Measurements from ENCODE around the gene FAM135A. TPM values are rescaled to one million over a fixed set of nuclear protein-coding genes. Genes with fewer than 3 reads are reported as not detected.

The FAM135A gene
- polyA plus RNA-seq, 2 of the 4 experiments (the other 2 are of a cell fraction): 11.3 to 33.6 TPM

DNA sequence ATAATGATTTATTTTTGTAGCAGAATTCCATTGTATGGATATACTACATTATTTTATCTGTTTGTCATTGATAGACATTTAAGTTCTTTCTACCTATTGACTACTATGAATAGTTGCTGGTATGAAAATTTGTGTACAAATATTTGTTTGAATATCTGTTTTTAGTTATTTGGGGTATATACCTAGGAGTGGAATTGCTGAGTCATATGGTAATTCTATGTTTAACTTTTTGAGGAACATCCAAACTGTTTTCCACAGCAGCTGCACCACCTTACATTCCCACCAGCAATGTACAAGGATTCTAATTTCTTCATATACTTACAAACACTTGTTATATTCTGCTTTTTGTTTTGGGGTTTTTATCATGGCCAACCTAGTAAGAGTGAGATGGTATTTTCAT, 97.3 kb downstream of the FAM135A start:
- Histone ChIP-seq H3K9me3 (no peaks in the 10 kb centered on the region), H3K4me3 (no peak overlapping the region), H3K27ac (peak overlapping the region in 1 of 2 experiments; percentile 1; a peak in 1 of 6 replicates), H3K4me2 (no peak overlapping the region), H3K4me1 (0 out of 3 replicates have a peak, but pooled peaks cover 3% of the 10 kb centered on the region)
- CTCF ChIA-PET: no interaction called here
- no peak for ATAC-seq
- no peak for FAIRE-seq
- no peak for DNase-seq (ENCODE audit: low read depth in 1 of 2, low spot score in 1 of 2)
- POLR2A ChIA-PET: no interaction called here
- TF ChIP-seq MAFK (IDR thresholded peaks at IDR 0.05; ENCODE audit: partially characterized antibody) (peak; percentile 59), NFE2L2 (conservative IDR thresholded peaks at IDR 0.05; ENCODE audit: low read length) (0 out of 2 replicates have a peak, but pooled peaks have one; percentile 19), KDM1A (IDR thresholded peaks at IDR 0.05; ENCODE audit: low read depth) (no peak)

GRCh38 chr6:70518723-70519122, 105.4 kb downstream of the FAM135A start:
- ChIA-PET CTCF (interaction anchor here (1.1 kb wide), 1 partner anchor 298 kb away, joined by 3 read pairs; no protein-coding TSS in a partner anchor), POLR2A (no interaction called here)
- H3K4me1 ChIP-seq: no peaks in the 10 kb centered on the region
- DNase-seq (ENCODE audit: low read depth in 1 of 2, low spot score in 1 of 2) (no peak), ATAC-seq (no peak), FAIRE-seq (no peak)
- H3K4me2 ChIP-seq: no peak overlapping the region
- 92% methylated on average over 3 of the region's 3 CpGs for WGBS (ENCODE audit: missing lambda C conversion rate)
- H3K9me3 ChIP-seq: no peaks in the 10 kb centered on the region
- H3K4me3 ChIP-seq: no peak overlapping the region
- H3K27ac ChIP-seq: no peak overlapping the region
- TF ChIP-seq, protein P1, sequence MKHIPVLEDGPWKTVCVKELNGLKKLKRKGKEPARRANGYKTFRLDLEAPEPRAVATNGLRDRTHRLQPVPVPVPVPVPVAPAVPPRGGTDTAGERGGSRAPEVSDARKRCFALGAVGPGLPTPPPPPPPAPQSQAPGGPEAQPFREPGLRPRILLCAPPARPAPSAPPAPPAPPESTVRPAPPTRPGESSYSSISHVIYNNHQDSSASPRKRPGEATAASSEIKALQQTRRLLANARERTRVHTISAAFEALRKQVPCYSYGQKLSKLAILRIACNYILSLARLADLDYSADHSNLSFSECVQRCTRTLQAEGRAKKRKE (CRISPR knock-in tag; IDR thresholded peaks at IDR 0.05; ENCODE audit: low read depth): no peak
- TF ChIP-seq, protein P2, sequence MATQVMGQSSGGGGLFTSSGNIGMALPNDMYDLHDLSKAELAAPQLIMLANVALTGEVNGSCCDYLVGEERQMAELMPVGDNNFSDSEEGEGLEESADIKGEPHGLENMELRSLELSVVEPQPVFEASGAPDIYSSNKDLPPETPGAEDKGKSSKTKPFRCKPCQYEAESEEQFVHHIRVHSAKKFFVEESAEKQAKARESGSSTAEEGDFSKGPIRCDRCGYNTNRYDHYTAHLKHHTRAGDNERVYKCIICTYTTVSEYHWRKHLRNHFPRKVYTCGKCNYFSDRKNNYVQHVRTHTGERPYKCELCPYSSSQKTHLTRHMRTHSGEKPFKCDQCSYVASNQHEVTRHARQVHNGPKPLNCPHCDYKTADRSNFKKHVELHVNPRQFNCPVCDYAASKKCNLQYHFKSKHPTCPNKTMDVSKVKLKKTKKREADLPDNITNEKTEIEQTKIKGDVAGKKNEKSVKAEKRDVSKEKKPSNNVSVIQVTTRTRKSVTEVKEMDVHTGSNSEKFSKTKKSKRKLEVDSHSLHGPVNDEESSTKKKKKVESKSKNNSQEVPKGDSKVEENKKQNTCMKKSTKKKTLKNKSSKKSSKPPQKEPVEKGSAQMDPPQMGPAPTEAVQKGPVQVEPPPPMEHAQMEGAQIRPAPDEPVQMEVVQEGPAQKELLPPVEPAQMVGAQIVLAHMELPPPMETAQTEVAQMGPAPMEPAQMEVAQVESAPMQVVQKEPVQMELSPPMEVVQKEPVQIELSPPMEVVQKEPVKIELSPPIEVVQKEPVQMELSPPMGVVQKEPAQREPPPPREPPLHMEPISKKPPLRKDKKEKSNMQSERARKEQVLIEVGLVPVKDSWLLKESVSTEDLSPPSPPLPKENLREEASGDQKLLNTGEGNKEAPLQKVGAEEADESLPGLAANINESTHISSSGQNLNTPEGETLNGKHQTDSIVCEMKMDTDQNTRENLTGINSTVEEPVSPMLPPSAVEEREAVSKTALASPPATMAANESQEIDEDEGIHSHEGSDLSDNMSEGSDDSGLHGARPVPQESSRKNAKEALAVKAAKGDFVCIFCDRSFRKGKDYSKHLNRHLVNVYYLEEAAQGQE (IDR thresholded peaks at IDR 0.05): no peak
- TF ChIP-seq USF2 (IDR thresholded peaks at IDR 0.05) (no peak), ZC3H11A (IDR thresholded peaks at IDR 0.05) (no peak), ESRRA (IDR thresholded peaks at IDR 0.05; ENCODE audit: borderline replicate concordance, low read length) (no peak), ZNF302 (CRISPR knock-in tag; IDR thresholded peaks at IDR 0.05) (no peak), ZSCAN20 (CRISPR knock-in tag; IDR thresholded peaks at IDR 0.05) (no peak), KDM1A (IDR thresholded peaks at IDR 0.05; ENCODE audit: low read depth) (no peak), PBX3 (IDR thresholded peaks at IDR 0.05) (no peak), HOXB5 (CRISPR knock-in tag; IDR thresholded peaks at IDR 0.05) (no peak), BHLHE40 (IDR thresholded peaks at IDR 0.05; ENCODE audit: low read depth, low read length) (no peak), POLR2AphosphoS2 (conservative IDR thresholded peaks at IDR 0.05; ENCODE audit: low read length) (no peak), SREBF2 (IDR thresholded peaks at IDR 0.05) (no peak), RFX5 (IDR thresholded peaks at IDR 0.05) (no peak), FOSB (CRISPR knock-in tag; IDR thresholded peaks at IDR 0.05) (no peak), TP53 (CRISPR knock-in tag; IDR thresholded peaks at IDR 0.05) (no peak), HES2 (IDR thresholded peaks at IDR 0.05) (no peak), NPAS2 (CRISPR knock-in tag; IDR thresholded peaks at IDR 0.05; ENCODE audit: borderline replicate concordance) (no peak), RCOR1 (IDR thresholded peaks at IDR 0.05; ENCODE audit: low read depth, low read length) (no peak)
- TF ChIP-seq, protein P3, sequence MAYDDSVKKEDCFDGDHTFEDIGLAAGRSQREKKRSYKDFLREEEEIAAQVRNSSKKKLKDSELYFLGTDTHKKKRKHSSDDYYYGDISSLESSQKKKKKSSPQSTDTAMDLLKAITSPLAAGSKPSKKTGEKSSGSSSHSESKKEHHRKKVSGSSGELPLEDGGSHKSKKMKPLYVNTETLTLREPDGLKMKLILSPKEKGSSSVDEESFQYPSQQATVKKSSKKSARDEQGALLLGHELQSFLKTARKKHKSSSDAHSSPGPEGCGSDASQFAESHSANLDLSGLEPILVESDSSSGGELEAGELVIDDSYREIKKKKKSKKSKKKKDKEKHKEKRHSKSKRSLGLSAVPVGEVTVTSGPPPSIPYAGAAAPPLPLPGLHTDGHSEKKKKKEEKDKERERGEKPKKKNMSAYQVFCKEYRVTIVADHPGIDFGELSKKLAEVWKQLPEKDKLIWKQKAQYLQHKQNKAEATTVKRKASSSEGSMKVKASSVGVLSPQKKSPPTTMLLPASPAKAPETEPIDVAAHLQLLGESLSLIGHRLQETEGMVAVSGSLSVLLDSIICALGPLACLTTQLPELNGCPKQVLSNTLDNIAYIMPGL (CRISPR knock-in tag; IDR thresholded peaks at IDR 0.05; ENCODE audit: borderline replicate concordance): no peak
